HG02642 (cell line): ENCODE data around the gene BMP2.

ENCODE experiments used
- ATAC-seq: cut with Tn5 transposase; IDR thresholded peaks from one replicate; pipeline ENCODE4 v1.9.1; 2021; ENCODE audit warnings: mild to moderate bottlenecking; ENCODE audit not compliant: unreplicated experiment, poor library complexity

BMP2 gene

GRCh38 chr20:6766433-6766832 lies 1.1 kb upstream of the BMP2 start:
- ATAC-seq = no peak

- no peak for ATAC-seq
These were observed 355 bp upstream of the BMP2 start for GRCh38 chr20:6767126-6767535.

- ATAC-seq = no peak
These were observed 998 bp downstream of the BMP2 start for GRCh38 chr20:6768228-6769140.

GRCh38 chr20:6769903-6770785 lies 2.7 kb downstream of the BMP2 start:
- ATAC-seq = no peak

GRCh38 chr20:6770786-6771100 lies 3.3 kb downstream of the BMP2 start:
- ATAC-seq = no peak

- no peak for ATAC-seq
These were observed 13.1 kb downstream of the BMP2 start for GRCh38 chr20:6780433-6781190.

- no peak for ATAC-seq
These were observed 16.3 kb downstream of the BMP2 start for GRCh38 chr20:6783752-6784151.

- no peak for ATAC-seq
These were observed 16.7 kb downstream of the BMP2 start for GRCh38 chr20:6784210-6784631.

GRCh38 chr20:6784767-6785166 lies 17.3 kb downstream of the BMP2 start:
- no peak for ATAC-seq

GRCh38 chr20:6786548-6786947 lies 19.1 kb downstream of the BMP2 start:
- ATAC-seq = no peak

- ATAC-seq = no peak
These were observed 25.3 kb downstream of the BMP2 start for GRCh38 chr20:6792789-6793188.

- no peak for ATAC-seq
These were observed 34.7 kb downstream of the BMP2 start for GRCh38 chr20:6802227-6802626.

- ATAC-seq = no peak
These were observed 38.8 kb downstream of the BMP2 start for GRCh38 chr20:6806275-6806674.

GRCh38 chr20:6811262-6812035 lies 44.0 kb downstream of the BMP2 start:
- no peak for ATAC-seq

- no peak for ATAC-seq
These were observed 45.0 kb downstream of the BMP2 start for GRCh38 chr20:6812530-6812929.

GRCh38 chr20:6814945-6815344 lies 47.5 kb downstream of the BMP2 start:
- no peak for ATAC-seq

GRCh38 chr20:6818033-6818808 lies 50.7 kb downstream of the BMP2 start:
- no peak for ATAC-seq

GRCh38 chr20:6819599-6819998 lies 52.1 kb downstream of the BMP2 start:
- no peak for ATAC-seq

GRCh38 chr20:6824401-6824800 lies 56.9 kb downstream of the BMP2 start:
- no peak for ATAC-seq
